OCI-LY1 (cell line): Measurements from ENCODE around the gene FAM53B.

Source experiments
- EZH2 ChIP-seq: fragments of 200-600 bp; sonication (generic), shearing (Covaris generic); IDR thresholded peaks from 2 replicates; pipeline ENCODE4 v1.8.0; 2017; ENCODE audit warnings: borderline replicate concordance, mixed run types, mild to moderate bottlenecking, antibody characterized with exemption, low read length, moderate library complexity, mixed read lengths
- TF ChIP-seq, protein P1 (sequence below): fragments of 200-600 bp; sonication (generic), shearing (Covaris generic); IDR thresholded peaks from 2 replicates; pipeline ENCODE4 v1.5.1; 2017; ENCODE audit warnings: mild to moderate bottlenecking, antibody characterized with exemption, low read length, moderate library complexity, mixed read lengths

DNA sequence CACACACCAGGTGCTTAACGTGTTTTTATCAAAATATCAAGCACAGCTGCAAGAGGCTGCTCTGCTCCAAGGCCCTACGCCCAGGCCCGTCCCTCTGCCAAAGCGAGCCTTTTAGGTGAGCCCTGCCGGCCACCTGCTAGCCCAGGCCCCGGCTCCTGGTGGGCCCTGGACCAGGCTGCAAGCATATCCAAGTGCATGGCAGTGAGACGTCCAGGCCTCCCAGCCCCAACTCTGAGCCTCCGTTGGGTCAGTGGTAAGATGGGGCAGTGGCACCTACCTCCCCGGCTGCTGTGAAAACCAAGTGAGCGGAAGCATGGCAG is 146.4 kb downstream of the FAM53B start:
- TF ChIP-seq, protein P1, sequence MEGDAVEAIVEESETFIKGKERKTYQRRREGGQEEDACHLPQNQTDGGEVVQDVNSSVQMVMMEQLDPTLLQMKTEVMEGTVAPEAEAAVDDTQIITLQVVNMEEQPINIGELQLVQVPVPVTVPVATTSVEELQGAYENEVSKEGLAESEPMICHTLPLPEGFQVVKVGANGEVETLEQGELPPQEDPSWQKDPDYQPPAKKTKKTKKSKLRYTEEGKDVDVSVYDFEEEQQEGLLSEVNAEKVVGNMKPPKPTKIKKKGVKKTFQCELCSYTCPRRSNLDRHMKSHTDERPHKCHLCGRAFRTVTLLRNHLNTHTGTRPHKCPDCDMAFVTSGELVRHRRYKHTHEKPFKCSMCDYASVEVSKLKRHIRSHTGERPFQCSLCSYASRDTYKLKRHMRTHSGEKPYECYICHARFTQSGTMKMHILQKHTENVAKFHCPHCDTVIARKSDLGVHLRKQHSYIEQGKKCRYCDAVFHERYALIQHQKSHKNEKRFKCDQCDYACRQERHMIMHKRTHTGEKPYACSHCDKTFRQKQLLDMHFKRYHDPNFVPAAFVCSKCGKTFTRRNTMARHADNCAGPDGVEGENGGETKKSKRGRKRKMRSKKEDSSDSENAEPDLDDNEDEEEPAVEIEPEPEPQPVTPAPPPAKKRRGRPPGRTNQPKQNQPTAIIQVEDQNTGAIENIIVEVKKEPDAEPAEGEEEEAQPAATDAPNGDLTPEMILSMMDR, result no peak
- TF ChIP-seq EZH2, result no peak
